WTC11 (cell line): ENCODE results near the gene IFT88. TPM values are rescaled to one million over a fixed set of nuclear protein-coding genes. Genes with fewer than 3 reads are reported as not detected.
A peak's percentile ranks its signal among the peaks of the same experiment; 100 is the strongest.

Experiments
- ATAC-seq: fragments of 200-7000 bp; cut with Tn5 transposase; 2 replicates; pipeline ENCODE4 v1.10.0; 2021; ENCODE audit warnings: mild to moderate bottlenecking, moderate library complexity
- CTCF ChIA-PET: fragments of 300-600 bp; sonication (Branson Sonifier 250); formaldehyde crosslinking; loops from one replicate; lab custom pipeline; 2021; ENCODE audit warnings: antibody characterized with exemption; lab: Charles Lee
- POLR2A ChIA-PET: fragments of 350-600 bp; sonication (Branson Sonifier 250); formaldehyde crosslinking; loops from one replicate; lab custom pipeline; 2021; ENCODE audit warnings: antibody characterized with exemption; lab: Charles Lee
- DNase-seq: peaks from one replicate; pipeline ENCODE4 v3.0.0; 2021; ENCODE audit warnings: low spot score
- H3K27ac Mint-ChIP-seq: 2 replicates; pipeline ENCODE4 v1.8.0; 2021; ENCODE audit warnings: mixed read lengths
- H3K27me3 Mint-ChIP-seq: 2 replicates; pipeline ENCODE4 v1.8.0; 2021; ENCODE audit warnings: low read depth, mild to moderate bottlenecking, moderate library complexity, mixed read lengths
- H3K36me3 Mint-ChIP-seq: 2 replicates; pipeline ENCODE4 v1.8.0; 2021; ENCODE audit warnings: mixed read lengths
- H3K4me1 Mint-ChIP-seq: 2 replicates; pipeline ENCODE4 v1.8.0; 2022; ENCODE audit warnings: mixed read lengths
- H3K4me3 Mint-ChIP-seq: 2 replicates; pipeline ENCODE4 v1.8.0; 2021; ENCODE audit warnings: mild to moderate bottlenecking, moderate library complexity, mixed read lengths
- H3K9me3 Mint-ChIP-seq: 2 replicates; pipeline ENCODE4 v1.8.0; 2021; ENCODE audit warnings: mixed read lengths
- AFF4 ChIP-seq: sonication (generic); formaldehyde crosslinking; IDR thresholded peaks from 2 replicates; pipeline ENCODE4 v1.8.1; 2023; ENCODE audit warnings: mild to moderate bottlenecking, missing genetic modification reagents, borderline replicate concordance
- CREB1 ChIP-seq: sonication (generic); formaldehyde crosslinking; IDR thresholded peaks from 2 replicates; pipeline ENCODE4 v1.8.0; 2023; ENCODE audit warnings: mild to moderate bottlenecking, missing genetic modification reagents
- FOXK1 ChIP-seq: sonication (generic); formaldehyde crosslinking; IDR thresholded peaks from 2 replicates; pipeline ENCODE4 v1.8.0; 2022; ENCODE audit warnings: mild to moderate bottlenecking, moderate library complexity, missing genetic modification reagents
- GTF2I ChIP-seq: fragments of 250-450 bp; sonication (Bioruptor Pico); conservative IDR thresholded peaks from 2 replicates; pipeline ENCODE4 v1.4.0; 2021; ENCODE audit warnings: mild to moderate bottlenecking
- HMGA2 ChIP-seq: fragments of 250-450 bp; sonication (Bioruptor Pico); IDR thresholded peaks from 2 replicates; pipeline ENCODE4 v1.4.0; 2021; ENCODE audit warnings: mild to moderate bottlenecking, moderate library complexity
- JAZF1 ChIP-seq: fragments of 250-450 bp; sonication (Bioruptor Pico); IDR thresholded peaks from 2 replicates; pipeline ENCODE4 v1.9.0; 2021; ENCODE audit warnings: moderate library complexity, mild to moderate bottlenecking, inconsistent platforms
- KAT7 ChIP-seq: sonication (generic); formaldehyde crosslinking; IDR thresholded peaks from 2 replicates; pipeline ENCODE4 v1.8.1; 2023; ENCODE audit warnings: missing genetic modification reagents, mild to moderate bottlenecking, borderline replicate concordance
- MXD4 ChIP-seq: fragments of 250-450 bp; sonication (Bioruptor Pico); IDR thresholded peaks from 2 replicates; pipeline ENCODE4 v1.8.0; 2021; ENCODE audit warnings: mild to moderate bottlenecking, moderate library complexity, borderline replicate concordance
- NFE2L1 ChIP-seq: sonication (generic); formaldehyde crosslinking; IDR thresholded peaks from 2 replicates; pipeline ENCODE4 v1.8.1; 2023; ENCODE audit warnings: missing genetic modification reagents
- PRRX2 ChIP-seq: fragments of 250-450 bp; sonication (Bioruptor Pico); IDR thresholded peaks from 2 replicates; pipeline ENCODE4 v1.8.0; 2021; ENCODE audit warnings: mild to moderate bottlenecking
- RELA ChIP-seq: sonication (generic); formaldehyde crosslinking; IDR thresholded peaks from 2 replicates; pipeline ENCODE4 v1.8.1; 2022; ENCODE audit warnings: missing genetic modification reagents, mild to moderate bottlenecking, borderline replicate concordance
- SOX15 ChIP-seq: fragments of 250-450 bp; sonication (Bioruptor Pico); IDR thresholded peaks from 2 replicates; pipeline ENCODE4 v1.9.0; 2021; ENCODE audit warnings: mild to moderate bottlenecking
- SP1 ChIP-seq: sonication (generic); formaldehyde crosslinking; conservative IDR thresholded peaks from 2 replicates; pipeline ENCODE4 v1.8.1; 2022; ENCODE audit warnings: missing genetic modification reagents
- TEAD1 ChIP-seq: sonication (generic); formaldehyde crosslinking; IDR thresholded peaks from 2 replicates; pipeline ENCODE4 v1.8.0; 2022; ENCODE audit warnings: mild to moderate bottlenecking, missing genetic modification reagents
- USF1 ChIP-seq: sonication (generic); formaldehyde crosslinking; IDR thresholded peaks from 2 replicates; pipeline ENCODE4 v1.8.0; 2022; ENCODE audit warnings: mild to moderate bottlenecking, missing genetic modification reagents
- USF2 ChIP-seq: sonication (generic); formaldehyde crosslinking; IDR thresholded peaks from 2 replicates; pipeline ENCODE4 v1.8.1; 2023; ENCODE audit warnings: mild to moderate bottlenecking, missing genetic modification reagents, moderate library complexity
- ZBTB43 ChIP-seq: sonication (generic); formaldehyde crosslinking; IDR thresholded peaks from 2 replicates; pipeline ENCODE4 v1.8.1; 2023; ENCODE audit warnings: mild to moderate bottlenecking, missing genetic modification reagents
- ZNF138 ChIP-seq: sonication (generic); formaldehyde crosslinking; conservative IDR thresholded peaks from 2 replicates; pipeline ENCODE4 v1.8.1; 2022; ENCODE audit warnings: mild to moderate bottlenecking, moderate library complexity, missing genetic modification reagents
- ZNF512 ChIP-seq: sonication (generic); formaldehyde crosslinking; IDR thresholded peaks from 2 replicates; pipeline ENCODE4 v1.8.1; 2022; ENCODE audit warnings: missing genetic modification reagents, borderline replicate concordance
- total RNA-seq: library from RNA; stranded (reverse); gene quantifications from 3 replicates; pipeline ENCODE4 v1.2.3, GENCODE V29; 2021

IFT88 gene
- total RNA-seq, 1 experiment from 2014 or later: 6.5 TPM

GRCh38 chr13:20701461-20701860 lies 134.5 kb downstream of the IFT88 start (continued):
- no peak for TF ChIP-seq CREB1
- TF ChIP-seq AFF4 (CRISPR knock-in tag): no peak
- TF ChIP-seq GTF2I (CRISPR knock-in tag): no peak
- TF ChIP-seq ZNF512 (CRISPR knock-in tag): no peak
- TF ChIP-seq TEAD1 (CRISPR knock-in tag): no peak
- TF ChIP-seq SP1 (CRISPR knock-in tag): no peak
- no peak for TF ChIP-seq PRRX2 (CRISPR knock-in tag)
- no peak for TF ChIP-seq HMGA2 (CRISPR knock-in tag)
- TF ChIP-seq FOXK1: no peak
- TF ChIP-seq RELA (CRISPR knock-in tag): no peak
- TF ChIP-seq SOX15 (CRISPR knock-in tag): no peak
- TF ChIP-seq ZBTB43 (CRISPR knock-in tag): no peak

GRCh38 chr13:20702530-20702914 lies 135.6 kb downstream of the IFT88 start:
- Mint-ChIP-seq H3K36me3 (no peaks in the 10 kb centered on the region), H3K27me3 (peaks cover 47% of the 10 kb centered on the region), H3K9me3 (no peaks in the 10 kb centered on the region), H3K4me3 (peak overlapping the region; percentile 87), H3K27ac (no peak overlapping the region), H3K4me1 (peaks cover 10% of the 10 kb centered on the region)
- TF ChIP-seq SOX15 (CRISPR knock-in tag) (no peak), MXD4 (CRISPR knock-in tag) (no peak), NFE2L1 (CRISPR knock-in tag) (no peak), JAZF1 (CRISPR knock-in tag) (no peak), USF1 (CRISPR knock-in tag) (no peak), USF2 (CRISPR knock-in tag) (no peak), KAT7 (CRISPR knock-in tag) (no peak), GTF2I (CRISPR knock-in tag) (no peak), ZNF138 (no peak)
- CTCF ChIA-PET: interaction anchor here (1.0 to 1.4 kb wide), 2 partner anchors 9 to 210 kb away, joined by 3 to 4 read pairs; no protein-coding TSS in a partner anchor
- POLR2A ChIA-PET: no interaction called here
- ATAC-seq (no peak), DNase-seq (no peak)
